GM21447 (cell line): ENCODE measurements around the gene POU6F2.

Source experiments
- ATAC-seq: cut with Tn5 transposase; IDR thresholded peaks from one replicate; pipeline ENCODE4 v1.9.1; 2021; ENCODE audit not compliant: unreplicated experiment

The POU6F2 gene

DNA sequence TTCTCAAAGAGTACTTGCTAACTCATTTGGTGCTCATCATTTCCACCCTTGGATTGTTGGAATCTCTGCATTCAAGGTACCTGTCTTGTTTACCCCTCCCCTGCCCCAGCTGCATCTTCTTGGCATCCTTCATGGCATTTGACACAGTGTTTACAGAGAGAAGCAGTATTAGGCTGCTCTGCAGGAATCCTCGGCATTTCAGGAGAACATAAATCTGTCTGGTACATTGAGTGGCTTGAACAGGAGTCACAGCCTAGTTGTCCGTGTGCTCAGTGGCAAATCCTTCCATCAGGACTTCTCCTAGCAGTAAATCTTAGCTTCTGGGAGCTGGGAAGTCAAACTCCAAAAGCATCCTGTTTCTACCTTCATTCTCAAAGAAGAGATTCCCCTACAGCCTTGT lies 451.7 kb downstream of the POU6F2 start:
- no peak for ATAC-seq

DNA sequence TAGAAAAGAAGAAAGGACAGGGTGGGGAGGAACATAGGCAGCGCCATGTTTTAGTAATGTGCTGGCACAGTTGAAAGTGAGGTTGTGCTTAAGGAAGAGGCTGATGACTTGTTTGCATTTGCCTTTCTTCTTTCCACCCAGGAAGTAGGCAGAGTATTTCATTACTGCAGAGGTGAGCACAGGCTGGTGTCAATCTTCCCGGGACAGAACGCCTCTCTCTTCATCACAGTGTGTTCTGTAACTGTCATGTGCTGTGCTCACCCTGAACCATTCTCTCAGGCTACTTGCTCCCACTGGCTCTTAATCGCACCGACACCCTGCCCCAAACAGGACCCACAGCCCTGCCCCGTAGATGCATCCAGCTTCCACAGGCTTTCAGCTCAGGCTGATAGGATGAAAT lies 452.7 kb downstream of the POU6F2 start:
- no peak for ATAC-seq

DNA sequence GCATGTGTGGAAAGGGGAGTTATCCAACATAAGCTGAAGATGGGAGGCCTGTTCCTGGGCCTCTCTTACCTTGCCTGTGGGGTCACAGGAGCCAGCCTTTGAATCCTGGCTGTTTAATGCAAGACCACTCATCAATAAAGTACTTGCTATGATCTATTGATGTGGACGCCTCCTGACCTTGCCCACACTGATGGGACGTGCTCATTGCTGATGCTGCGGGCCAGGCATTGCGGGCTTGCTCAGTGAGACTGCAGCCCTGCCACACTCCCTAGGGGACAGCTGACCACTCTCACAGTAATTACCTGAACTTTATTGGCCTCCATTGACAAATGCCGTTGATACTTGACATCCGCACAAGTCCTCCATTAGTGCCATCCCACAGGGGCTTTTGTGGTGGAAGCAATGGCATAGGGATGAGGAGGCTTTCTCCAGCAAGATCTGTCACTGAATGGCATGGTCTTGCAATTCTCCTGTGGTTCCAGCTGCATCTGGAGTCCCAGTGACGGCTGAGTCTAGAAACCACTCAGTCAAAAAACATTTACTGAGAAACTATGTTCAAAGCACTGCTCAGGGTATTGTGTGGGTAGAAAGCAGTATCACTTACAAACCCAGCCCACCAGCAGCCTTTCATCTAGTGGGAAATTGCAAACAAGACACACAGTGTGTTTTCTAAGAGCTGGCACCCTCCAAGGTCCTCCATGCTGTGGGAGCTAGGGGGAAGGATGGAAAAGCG lies 453.4 kb downstream of the POU6F2 start:
- ATAC-seq = no peak

DNA sequence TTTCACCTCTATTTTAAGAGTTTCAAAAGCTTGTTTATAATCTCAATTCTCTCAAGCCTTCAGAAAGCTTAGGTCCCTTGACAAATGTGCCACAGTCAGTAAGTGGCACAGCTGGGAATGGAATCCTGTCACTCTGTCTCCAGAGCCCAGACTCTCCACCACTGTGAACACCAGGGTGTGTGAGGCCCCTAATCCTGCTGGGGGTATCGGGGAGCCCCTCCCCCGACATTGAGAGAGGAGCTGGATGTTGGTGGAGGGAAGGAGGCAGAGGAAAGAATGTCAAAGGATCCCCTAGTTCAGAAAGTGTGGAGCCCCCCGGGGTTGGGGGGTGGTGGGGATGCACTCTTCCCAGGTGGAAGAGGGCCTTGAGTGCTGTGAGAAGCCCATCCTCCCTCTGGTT lies 454.7 kb downstream of the POU6F2 start:
- no peak for ATAC-seq

DNA sequence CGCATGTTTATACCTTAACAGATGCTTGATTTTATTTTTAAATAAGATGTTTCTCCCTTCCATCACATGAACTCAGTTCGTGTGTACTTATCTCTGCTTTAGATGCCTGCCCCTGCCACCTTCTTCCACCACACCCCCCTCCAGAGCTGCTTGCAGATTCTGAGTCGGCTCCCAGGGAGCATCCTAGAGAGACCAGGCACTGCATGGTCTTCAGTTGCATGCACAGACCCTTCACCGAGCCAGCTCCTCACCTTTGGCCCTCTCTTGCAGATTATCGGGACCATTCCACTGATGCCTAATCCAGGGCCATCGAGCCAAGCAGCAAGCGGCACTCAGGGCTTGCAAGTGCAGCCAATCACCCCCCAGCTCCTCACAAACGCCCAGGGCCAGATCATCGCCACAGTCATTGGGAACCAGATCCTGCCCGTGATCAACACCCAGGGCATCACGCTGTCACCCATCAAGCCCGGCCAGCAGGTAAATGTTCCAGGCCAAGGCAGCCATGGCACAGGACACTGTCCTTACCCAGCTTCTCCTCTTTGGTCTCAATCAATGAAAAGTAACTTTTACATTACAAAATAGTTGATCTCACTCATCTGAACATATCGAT lies 455.2 kb downstream of the POU6F2 start:
- ATAC-seq = no peak

DNA sequence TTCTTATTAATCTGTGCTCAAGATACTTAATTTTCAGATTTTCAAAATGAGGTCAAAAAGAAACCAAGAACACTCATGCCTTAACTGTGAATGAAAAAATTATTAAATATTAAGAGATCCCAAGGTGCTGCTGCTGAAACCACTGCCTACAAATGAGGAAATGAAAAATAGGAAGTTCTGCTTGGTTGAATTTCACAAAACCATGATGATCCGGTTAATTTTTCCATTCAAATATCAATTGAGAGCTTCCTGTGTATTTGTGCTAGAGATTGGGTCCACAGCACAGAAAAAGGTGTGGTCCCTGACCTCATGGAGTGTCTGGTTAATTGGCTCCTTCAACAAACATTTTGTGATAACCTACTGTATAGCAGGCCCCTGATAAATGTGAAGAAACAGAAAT lies 455.8 kb downstream of the POU6F2 start:
- ATAC-seq = no peak

DNA sequence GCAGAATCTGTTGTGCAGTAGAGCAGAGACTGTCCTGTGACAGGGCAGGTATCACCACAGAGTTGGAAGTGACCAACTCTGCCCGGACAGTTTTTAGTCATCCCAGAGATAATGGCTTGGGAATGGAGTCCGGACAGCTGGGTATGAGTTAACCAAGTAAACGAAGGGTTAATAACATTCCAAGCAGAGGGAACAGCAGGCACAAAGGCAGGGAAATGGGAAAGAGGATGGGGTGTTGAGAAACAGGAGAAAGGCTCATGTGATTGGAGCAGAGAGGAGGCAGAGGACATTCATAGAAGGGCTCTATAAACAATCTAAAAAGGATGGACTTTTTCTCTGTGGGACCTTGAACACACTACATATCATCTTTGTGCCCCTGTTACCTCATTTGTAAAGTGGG lies 456.3 kb downstream of the POU6F2 start:
- ATAC-seq = no peak

DNA sequence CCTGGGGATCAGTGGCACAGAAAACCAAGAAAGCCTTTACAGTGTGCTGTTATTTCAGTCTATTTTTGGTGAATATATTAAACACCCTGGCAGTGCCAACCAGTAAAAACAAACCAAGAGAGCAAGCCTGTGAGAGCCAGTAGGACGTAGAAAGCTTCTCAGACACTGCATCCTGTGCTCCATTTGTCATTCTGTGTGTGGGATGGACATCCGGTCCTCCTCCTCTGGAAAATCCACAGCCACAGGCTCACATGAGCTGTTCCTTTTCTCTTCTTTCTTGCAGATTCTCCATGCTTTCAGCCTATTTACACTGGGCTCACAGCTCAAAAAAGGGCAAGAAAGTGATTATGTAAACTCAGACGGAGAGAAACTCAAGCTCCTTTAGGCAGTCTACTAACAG lies 468.8 kb downstream of the POU6F2 start:
- no peak for ATAC-seq

DNA sequence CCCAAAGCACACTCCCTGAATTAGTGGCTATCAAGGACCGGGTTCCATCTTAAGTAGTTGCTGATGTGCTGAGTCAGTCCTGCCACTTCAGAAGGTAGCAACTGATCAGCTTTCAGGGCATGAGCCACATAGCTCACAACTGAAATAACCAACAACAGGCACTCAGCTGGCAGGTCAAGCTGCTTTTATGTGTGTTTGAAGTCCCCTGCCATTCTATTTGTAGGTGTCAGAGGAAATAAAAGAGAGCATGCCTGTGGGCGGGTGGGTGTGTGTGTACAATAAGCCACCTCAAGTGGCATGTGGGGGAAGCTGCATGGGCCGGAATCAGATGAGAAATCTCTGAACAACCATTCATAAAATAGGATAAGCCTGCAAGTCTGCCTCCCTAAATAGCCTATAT lies 474.2 kb downstream of the POU6F2 start:
- ATAC-seq = no peak

DNA sequence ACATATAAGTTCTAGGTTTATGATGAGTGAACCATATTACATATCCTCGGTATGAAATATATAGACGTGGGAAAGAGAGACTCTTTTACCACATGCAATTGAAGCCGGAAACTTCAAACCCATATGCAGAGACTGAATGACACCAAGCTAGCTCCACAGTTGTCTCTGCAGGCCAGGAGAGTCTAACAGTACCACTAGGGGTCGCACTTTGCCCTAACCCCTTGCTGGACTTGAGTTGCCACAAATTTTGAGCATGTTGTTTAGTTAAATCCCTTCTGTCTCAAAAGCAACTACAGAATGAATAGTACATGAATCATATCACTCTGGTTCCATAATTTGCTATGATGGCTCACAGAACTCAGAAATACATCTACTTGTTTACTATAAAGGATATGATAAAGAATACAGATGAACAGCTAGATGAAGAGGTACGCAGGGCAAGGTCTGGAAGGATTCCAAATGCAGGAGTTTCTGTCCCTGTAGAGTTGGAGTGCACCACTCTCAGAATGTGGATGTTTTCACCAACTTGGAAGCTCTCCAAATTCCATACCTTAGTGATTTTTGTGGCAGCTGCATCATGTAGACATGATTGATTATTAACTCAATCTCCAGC lies 476.1 kb downstream of the POU6F2 start:
- ATAC-seq = peak; percentile 79

DNA sequence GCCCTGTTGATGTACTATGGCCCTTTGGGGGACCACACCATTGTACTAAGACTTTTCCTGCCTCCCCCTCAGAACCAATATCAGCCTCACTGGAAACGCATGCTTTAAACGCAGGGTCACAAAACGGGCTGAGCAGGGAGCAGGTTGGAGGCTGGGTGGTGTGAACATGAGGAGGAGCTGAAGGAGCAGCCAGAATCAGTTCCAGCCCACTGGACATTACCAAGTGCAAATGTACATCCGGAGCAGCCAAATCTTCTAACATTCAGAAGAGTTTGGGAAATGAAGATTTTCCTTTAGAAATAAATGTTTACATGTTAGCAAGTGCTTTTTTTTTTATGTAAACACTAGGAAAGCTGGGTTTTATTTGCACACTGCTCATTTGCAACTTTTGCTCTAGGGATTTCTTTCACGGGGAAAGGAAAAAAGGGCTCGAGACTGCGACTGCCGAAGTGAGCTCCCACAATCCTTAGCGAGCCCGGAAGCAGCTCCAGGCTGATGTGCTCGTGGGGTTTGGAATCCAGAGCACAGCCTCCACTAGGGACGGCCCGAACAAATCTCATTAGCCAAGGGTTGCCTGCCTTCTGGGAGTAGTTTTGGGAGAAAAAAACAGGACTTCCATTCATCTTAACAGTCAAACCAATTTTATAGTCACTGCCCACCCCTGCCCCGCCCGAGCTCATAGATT lies 480.5 kb downstream of the POU6F2 start:
- no peak for ATAC-seq

DNA sequence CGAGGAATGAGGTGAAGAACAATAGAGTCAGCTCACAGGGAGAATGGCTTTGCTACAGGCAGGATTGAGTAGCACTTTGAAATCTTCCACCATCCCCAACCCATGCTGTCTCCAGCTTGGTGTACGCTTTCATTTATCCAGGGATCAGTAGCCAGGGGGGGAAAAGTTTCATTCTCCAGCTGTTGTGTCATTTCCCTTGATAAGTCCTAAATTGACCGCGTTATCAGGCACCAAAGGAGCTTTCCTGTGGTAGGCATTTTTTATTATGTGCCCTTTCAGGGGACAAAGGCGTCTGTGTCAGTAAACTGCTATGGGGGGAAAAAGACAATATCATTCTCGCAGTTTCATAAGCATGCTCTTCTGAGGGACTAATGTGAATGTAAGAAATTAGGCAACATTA lies 481.9 kb downstream of the POU6F2 start:
- ATAC-seq = no peak

DNA sequence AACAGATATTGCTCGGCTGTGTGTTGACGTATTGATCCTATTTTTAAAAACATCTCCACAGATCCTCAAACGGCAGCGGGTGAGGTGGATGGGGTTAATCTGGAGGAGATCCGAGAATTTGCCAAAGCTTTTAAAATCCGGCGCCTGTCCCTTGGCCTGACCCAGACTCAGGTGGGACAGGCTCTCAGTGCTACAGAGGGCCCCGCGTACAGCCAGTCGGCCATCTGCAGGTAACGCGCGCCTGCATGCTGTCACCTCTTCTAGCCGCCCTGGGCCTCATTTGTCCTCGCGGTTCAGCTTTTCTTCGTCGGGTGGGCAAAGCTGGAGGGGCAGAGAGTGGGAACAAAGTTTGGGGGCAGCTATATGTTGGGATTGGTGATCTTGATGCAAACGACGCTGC lies 482.8 kb downstream of the POU6F2 start:
- no peak for ATAC-seq

DNA sequence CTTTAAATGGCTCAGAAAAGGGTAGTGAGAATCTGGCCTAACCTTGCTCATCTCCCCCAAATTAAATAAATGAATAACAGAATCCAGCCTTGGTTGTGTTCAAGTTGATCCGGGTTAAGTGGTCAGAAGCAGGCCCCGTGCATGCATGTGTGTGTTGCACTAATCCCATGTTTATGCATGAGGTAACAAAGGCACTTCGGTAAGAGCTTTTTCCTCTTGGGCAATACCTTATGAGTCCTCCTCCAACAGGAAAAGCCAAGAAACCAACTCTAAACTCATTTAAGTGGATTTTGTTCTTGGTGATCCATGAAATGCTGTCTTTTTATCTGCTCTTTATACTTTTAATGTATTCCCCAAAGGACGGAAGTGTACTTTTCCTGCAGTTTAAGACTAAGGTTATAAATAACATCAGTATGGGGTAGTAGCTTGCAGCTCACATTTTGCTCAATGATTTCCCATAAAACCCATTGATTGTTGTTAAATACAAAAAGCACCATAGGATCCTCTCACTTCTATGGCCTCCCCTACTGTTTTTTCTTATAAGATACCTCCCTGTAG lies 483.6 kb downstream of the POU6F2 start:
- no peak for ATAC-seq

DNA sequence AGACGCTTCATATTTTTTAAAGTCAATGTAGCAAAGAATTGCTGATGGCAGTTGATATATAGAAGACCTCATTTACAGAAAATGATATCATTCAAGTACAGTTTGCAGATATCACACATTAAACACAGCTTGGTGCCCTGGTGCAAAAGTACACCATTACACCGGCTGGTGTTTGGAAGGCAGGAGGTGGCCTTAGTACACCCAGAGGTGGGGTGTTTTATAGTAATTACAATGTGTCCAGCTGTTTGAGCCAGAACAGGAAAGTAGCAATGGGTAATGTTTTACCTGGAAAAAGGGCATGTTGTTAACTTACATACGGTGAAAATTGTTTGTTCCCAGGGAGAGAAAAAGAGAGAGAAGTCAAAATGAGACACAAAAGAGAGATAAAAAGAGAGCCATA lies 485.5 kb downstream of the POU6F2 start:
- no peak for ATAC-seq

DNA sequence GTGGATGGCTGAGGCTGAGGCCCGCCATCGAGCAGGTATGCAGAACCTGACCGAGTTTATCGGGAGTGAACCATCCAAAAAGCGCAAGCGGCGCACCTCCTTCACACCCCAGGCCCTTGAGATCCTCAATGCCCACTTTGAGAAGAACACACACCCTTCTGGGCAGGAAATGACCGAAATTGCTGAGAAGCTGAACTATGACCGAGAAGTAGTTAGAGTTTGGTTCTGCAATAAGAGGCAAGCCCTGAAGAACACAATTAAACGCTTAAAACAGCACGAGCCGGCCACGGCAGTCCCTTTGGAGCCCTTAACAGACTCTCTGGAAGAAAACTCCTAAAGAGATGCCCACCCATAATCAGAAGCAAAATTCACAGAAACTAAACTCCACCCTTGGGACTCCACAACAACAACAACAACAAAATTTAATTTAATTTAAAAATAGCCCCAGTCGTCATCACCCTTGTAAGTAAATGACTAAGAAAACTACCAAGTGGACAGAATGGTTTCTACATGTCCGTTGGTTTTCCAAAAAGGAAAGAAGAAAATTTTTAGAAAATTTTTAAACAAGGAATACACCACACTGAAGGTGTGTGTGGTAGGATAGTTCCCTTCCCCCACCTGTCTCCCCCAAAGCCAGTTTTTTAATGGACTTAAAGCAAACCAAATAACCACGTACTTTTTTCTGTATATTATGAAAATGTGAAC lies 486.8 kb downstream of the POU6F2 start:
- ATAC-seq = no peak

DNA sequence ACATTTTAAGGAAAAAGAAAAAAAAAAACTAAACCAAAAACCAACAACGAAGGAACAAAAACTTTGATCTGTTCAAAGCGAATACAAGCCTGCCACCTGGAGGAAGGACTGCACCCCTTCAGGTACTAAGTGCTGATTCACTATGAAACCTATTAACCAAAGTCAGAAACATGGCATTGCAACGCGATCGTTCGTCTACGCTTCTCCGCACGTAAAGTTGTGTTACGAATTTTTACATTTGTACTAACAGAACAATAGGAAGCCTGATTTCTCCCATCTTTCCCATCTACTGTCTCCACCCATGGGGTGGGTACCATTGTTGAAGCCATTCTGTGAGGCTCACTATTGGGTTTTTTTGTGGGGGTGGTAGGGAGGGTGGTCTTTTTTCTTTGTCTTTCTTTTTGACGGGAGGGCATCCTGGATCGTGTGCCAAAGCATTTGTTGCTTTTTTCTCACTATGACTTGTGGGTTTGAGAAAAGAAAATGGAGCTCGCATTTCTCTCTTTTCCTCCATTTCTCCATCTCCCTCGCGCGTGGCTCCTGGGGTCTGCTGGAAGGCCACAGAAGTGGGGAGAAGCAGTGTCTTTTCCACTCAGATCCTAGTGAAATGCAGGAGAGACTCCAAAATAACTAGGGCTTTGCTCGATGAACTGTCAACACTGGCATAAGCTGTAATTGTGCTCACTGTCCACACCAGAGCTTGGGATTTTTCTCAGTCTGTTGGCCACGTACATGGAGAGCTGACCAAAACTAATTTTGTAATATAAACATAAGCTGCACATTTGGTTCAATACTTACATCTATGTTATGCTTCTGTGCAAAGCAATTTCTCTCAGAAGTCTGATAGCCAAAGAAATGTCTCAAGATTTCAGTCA lies 487.6 kb downstream of the POU6F2 start:
- ATAC-seq = peak; percentile 80

DNA sequence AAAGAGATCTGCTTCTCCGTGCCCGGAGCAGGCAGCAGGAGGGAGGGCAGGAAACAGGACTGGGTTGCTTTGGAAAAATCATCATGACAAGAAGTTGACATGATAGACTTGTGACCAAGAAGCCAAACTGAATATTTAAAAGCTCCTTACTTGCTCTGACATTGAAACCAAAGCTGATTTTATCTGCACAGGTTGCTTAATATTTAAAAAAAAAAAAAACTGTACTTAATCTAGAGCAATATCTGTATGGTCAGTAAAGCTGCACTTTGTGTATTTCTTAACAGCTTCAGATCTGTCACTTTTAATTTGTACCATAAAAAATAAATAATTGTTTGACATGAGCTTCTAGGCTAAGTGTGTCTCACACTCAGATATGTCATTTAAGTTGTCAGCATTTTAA lies 490.6 kb downstream of the POU6F2 start:
- ATAC-seq = no peak

DNA sequence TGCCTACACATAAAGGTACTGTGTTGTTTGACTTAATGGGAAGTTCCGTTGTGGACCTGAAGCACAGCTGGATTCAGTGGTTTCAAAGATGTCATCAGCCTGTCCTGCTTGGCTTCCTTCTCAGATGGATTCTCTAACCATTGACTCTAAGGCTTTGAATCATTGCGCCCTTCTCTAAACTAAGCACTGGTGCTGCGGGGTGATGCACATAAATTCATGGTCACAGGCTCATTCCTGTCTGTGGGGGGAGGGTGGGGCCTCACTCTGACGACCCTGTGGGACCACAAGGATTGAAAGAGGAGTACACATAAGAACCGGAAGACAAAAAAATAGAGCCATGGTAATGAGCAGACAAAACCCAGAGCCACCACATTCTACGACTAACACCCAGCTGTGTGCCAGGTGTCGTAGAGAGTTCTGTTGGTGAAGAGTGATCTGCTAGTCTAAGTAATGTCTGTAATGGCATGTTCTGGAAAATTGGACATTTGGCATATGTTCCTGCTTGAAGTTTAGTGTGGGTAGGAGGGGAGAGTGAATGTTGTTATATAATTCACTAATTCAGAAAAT lies 491.2 kb downstream of the POU6F2 start:
- ATAC-seq = no peak

DNA sequence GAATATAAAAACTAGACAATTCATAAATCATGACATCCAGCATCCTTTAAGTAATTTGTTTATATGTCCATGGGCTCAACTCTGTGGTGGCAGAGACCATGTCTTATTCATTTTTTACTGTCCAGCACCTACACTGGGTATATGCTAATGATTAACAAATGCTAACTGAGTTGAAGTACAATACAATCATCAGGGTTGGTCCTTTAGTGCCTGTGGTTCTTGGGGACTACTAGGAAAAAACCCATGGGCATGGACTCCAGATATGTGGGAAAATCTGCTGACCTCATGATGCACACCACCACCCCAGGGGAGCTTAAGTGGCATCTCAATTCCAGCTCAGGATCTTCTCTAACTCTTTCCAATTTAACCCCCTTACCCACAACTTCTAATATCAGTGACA lies 503.2 kb downstream of the POU6F2 start:
- ATAC-seq = no peak
